SW 1271 (cell line): Measurements from ENCODE around the gene CCDC12.

ENCODE experiments used
- DNase-seq, 2 experiments: peaks; one replicate each; lab custom pipeline; 2025; lab: John Stamatoyannopoulos, UW

Gene CCDC12

DNA sequence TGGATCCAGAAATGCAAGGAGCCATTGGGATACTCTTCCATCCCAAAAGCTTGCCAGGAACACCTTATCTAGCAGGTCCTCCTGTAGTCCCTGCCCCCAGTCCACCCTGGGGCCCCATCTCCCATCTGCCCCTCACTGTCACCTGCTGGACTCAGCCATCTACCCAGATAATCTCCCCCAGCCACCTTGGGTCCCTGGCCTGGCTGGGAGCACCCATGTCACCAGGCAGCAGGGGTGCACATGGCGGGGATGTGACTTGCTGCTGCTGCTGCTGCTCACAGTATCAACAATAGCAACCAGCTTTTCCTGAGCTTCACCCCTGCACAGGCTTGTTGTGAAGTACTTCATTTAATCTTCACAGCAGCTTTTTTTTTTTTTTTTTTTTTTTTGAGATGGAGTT is 86.4 kb downstream of the CCDC12 start:
- DNase-seq, result no peak

GRCh38 chr3:46889381-46890110 is 87.0 kb downstream of the CCDC12 start:
- no peak for DNase-seq

DNA sequence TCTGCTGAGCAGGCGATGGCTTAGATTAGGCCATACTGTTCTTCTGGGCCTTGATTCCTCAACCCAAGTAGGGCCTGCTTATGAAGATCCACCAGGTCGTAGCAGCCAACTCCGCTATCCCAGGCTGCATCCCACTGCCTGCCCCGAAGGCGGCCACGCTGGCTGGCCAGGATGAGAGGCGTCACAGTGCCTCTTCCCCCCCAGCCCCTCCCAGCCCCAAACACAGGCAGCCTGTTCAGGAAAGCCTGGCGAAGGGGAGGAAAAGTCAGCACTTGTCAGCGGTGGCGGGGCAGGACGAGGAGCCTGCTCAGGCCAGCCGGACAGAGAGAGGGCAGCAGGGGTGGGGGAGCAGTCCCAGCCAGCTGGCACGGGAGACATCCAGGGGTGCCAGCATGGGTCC is 87.8 kb downstream of the CCDC12 start:
- no peak for DNase-seq

DNA sequence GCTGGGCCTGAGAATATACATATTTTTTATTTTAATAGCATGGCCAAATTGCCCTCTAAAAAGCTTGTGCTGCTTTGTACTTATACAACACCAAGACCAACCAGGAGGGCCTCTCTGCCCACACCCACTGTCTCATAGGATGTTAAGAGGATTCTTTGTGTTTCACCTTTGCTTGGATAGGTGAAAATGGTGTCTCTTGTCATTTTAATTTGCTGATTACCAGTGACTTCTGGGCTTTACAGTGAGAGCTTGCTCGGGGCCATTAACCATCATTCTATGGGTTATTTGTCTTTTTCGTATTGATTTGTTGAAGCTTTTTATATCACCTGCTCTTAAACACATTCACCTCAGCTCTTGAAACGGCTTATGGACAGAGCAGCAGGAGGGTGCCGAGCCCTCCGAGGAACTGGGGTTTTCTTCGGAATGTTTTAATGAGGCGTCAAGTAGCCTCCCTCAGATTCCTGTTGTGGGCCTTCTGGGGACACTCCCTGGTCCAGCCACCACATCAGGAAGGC is 88.5 kb downstream of the CCDC12 start:
- DNase-seq, result no peak

DNA sequence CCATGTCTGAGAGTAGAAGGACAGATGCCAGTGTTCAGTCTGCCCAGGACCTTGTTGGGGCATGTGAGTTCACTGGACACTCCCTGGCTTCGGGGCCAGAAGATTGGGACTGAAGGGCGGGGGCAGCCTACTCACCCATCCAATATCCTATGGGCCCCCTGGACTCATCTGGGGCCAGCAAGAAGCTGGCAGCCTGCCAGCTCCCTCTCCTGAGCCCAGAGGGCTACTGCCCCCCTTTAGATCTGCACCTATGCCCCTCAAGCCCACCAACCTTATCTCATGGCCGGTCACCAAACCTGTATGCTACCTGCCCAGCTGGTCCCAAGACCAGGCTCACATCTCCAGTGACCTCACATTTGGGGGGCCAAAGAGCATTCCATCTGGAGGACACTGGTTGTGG is 90.9 kb downstream of the CCDC12 start:
- no peak for DNase-seq

DNA sequence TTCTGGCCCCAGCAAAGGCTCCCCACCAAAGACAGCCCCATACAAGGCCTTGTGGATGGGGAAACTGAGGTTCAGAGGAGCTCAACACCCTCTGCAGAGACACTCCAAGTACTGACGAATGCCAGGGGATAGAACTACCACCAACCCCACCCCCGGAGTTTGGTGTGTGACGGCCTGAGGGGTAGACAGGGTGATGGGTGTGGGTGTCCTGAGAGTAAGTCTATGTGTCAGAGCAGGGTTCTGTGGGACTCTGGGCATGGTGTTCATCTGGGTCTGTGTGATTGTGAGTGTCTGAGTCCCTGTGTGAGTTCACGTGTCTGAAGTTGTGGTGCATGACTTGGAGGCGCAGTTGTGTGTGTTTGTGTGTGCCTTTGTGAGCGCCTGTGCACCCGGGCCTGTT is 91.6 kb downstream of the CCDC12 start:
- no peak for DNase-seq

GRCh38 chr3:46884427-46884826 is 92.1 kb downstream of the CCDC12 start:
- no peak for DNase-seq

GRCh38 chr3:46883830-46884185 is 92.7 kb downstream of the CCDC12 start:
- no peak for DNase-seq

- no peak for DNase-seq
Measured at GRCh38 chr3:46883054-46883829, 93.3 kb downstream of the CCDC12 start.

GRCh38 chr3:46882377-46883053 is 94.0 kb downstream of the CCDC12 start:
- DNase-seq, result no peak

- no peak for DNase-seq
Measured at GRCh38 chr3:46881596-46882376, 94.8 kb downstream of the CCDC12 start.

DNA sequence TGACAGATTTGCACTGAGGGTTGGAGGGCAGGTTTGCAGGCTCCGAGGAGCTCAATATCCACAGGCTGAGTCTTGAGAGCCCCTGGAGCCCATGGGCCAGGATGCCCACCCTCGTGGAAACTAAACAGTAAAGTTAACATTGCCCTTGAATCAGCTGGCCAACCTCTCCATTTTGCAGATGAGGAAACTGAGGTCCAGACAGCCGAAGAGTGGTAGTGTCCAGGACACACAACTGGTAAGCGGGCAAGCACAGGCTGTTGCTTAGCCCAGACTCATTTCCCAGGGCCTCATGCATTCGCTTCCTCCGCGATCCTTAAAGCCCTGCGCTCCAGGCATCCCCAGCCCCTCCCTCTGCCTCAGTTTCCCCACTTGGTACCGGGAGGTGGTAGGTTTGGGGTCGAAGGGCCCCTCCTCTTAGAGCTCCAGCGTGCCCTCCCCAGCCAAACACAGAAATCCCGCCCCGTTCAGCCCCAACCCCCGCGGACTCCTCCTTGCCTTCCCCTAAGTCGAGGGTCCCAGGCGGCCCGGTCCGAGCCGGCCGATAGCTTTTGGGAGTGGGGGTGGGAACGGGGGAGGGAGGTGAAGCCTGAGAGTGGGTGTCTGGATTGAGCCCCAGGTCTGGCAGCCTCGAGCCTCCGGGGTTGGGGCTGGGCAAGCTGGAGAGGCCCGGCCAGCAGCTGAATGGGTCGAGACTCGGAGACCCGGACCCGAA is 95.5 kb downstream of the CCDC12 start:
- DNase-seq, result no peak

DNA sequence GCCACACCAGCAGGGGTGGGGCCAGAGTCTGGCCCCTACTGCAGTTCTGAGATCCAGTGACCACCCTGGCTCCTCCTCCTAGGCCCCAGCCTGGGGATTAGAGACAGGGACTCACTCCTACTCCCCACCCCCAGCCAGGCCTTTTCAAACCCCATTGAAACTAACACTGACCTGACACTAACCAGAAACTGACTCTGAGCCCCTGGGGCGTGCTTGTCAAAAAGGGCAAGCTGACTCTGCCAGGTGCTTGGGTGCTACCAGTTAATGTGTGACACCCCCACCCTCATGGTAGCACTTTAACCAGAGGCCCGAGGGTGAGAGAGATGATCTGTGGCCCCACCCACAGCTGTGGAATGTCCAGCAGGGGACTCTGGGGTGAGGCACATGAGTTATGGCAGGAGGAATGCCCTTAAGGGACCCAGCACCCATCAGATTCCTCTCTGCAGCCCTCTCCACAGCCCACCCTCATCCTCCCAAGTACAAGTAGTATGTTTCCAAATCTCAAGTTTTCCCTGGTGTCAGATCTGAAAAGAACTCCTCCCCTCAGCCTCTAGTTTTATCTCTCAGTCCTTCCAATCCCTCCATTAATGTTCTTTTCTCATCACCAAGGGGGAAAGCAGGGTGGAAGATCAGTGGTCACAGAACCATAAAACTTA is 97.6 kb downstream of the CCDC12 start:
- DNase-seq, result no peak

GRCh38 chr3:46877406-46878125 is 99.0 kb downstream of the CCDC12 start, which contains the start of gene PTH1R:
PTH1R (plus strand) TSS chr3:46877721; CDS start chr3:46883560, 5,839 bp downstream.
- DNase-seq, result no peak

GRCh38 chr3:46876313-46877300 is 99.9 kb downstream of the CCDC12 start:
- no peak for DNase-seq

GRCh38 chr3:46875560-46875959 is 101.0 kb downstream of the CCDC12 start:
- DNase-seq, result no peak

GRCh38 chr3:46874430-46874829 is 102.1 kb downstream of the CCDC12 start:
- DNase-seq, result no peak

DNA sequence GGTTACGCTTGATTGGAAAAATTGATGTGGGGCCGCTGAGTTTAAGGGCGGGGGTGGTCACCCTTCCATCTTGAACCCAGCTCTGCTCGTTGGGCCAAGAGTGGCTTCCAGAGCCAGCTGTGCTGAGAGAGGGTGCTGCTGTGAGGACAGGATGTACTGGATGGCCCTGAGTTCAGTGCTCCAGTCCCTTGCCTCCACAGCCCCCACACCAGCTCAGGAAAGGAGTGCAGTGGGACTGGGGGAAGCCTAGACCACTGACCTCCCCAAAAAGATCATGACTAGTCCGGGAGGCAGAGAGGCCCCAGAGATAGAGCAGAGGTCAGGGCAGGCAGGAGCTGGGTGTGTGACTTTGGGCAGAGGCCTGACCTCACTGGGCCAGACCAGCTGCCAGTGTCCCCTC is 103.0 kb downstream of the CCDC12 start:
- no peak for DNase-seq
